ENCODE measurements around the gene OPTC. TPM values are rescaled to one million over a fixed set of nuclear protein-coding genes. Genes with fewer than 3 reads are reported as not detected.
A peak's percentile ranks its signal among the peaks of the same experiment; 100 is the strongest.

The OPTC gene
- total RNA-seq, 1 donor from 2014 or later, result not detected

DNA sequence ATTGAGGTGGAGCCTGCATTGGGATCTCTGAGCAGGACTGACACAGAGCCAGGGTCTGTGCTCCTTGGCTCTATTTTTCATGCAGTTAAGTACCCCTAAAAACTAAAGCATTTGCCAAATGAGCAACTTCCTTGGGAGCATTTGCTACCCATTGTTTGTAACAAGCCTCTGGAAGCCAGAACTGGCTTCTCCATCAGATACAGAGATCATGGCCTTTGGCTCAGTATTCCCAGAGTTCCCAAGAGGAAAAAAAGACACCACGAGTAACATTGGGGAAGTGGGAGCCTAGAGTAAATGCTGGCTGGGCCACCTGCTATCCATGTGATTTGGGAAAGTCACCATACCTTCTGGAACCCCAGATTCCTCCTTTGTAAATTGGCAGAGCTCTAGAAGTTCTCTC is 44.8 kb downstream of the OPTC start:
- H3K4me1 Mint-ChIP-seq (ENCODE audit: low read depth), result peaks cover 17% of the 10 kb centered on the region

GRCh38 chr1:203539831-203540546 is 46.0 kb downstream of the OPTC start:
- Mint-ChIP-seq H3K36me3 (ENCODE audit: insufficient read depth) (no peaks in the 10 kb centered on the region), H3K4me1 (ENCODE audit: low read depth) (peaks cover 17% of the 10 kb centered on the region), H3K9me3 (ENCODE audit: low read depth) (no peaks in the 10 kb centered on the region), H3K27me3 (peaks cover 14% of the 10 kb centered on the region), H3K27ac (no peak overlapping the region), H3K4me3 (ENCODE audit: low read depth) (no peak overlapping the region)
- TF ChIP-seq CTCF (IDR thresholded peaks at IDR 0.05; ENCODE audit: unreplicated experiment), result no peak
- no peak for DNase-seq (ENCODE audit: low spot score, unreplicated experiment)

More for the DNA sequence above, 44.8 kb downstream of the OPTC start:
- peaks cover 26% of the 10 kb centered on the region for H3K27me3 Mint-ChIP-seq
- peak overlapping the region; percentile 11 for H3K27ac Mint-ChIP-seq
- no peak overlapping the region for H3K4me3 Mint-ChIP-seq (ENCODE audit: low read depth)
- no peak for DNase-seq (ENCODE audit: low spot score, unreplicated experiment)
- no peak for TF ChIP-seq CTCF (IDR thresholded peaks at IDR 0.05; ENCODE audit: unreplicated experiment)
- no peaks in the 10 kb centered on the region for H3K9me3 Mint-ChIP-seq (ENCODE audit: low read depth)
- no peaks in the 10 kb centered on the region for H3K36me3 Mint-ChIP-seq (ENCODE audit: insufficient read depth)

DNA sequence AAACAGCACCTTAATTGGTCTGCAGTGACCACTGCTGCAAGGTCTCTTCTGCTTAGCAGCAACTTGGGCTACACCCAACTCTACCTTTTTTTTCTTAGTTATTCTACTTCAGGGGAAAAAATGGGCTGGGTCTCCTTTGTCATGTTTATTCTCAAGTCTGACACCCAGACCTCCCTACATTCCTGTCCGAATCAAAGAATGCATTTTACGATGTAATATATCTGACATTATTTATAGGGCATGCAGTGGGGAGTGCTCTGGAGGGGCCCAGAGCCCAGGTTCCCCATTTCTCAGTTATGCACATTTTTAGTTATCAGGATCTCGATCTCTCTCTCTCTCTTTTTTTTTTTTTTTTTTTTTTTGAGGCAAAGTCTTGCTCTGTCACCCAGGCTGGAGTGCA is 50.5 kb downstream of the OPTC start:
- no peaks in the 10 kb centered on the region for H3K9me3 Mint-ChIP-seq (ENCODE audit: low read depth)
- peaks cover 4% of the 10 kb centered on the region for H3K27me3 Mint-ChIP-seq
- DNase-seq (ENCODE audit: low spot score, unreplicated experiment), result no peak
- no peaks in the 10 kb centered on the region for H3K4me1 Mint-ChIP-seq (ENCODE audit: low read depth)
- no peaks in the 10 kb centered on the region for H3K36me3 Mint-ChIP-seq (ENCODE audit: insufficient read depth)
- no peak for TF ChIP-seq CTCF (IDR thresholded peaks at IDR 0.05; ENCODE audit: unreplicated experiment)
- H3K27ac Mint-ChIP-seq, result no peak overlapping the region
- no peak overlapping the region for H3K4me3 Mint-ChIP-seq (ENCODE audit: low read depth)

- Mint-ChIP-seq H3K4me1 (ENCODE audit: low read depth) (no peaks in the 10 kb centered on the region), H3K36me3 (ENCODE audit: insufficient read depth) (no peaks in the 10 kb centered on the region), H3K27me3 (peaks cover 4% of the 10 kb centered on the region), H3K27ac (no peak overlapping the region), H3K4me3 (ENCODE audit: low read depth) (no peak overlapping the region), H3K9me3 (ENCODE audit: low read depth) (no peaks in the 10 kb centered on the region)
- no peak for DNase-seq (ENCODE audit: low spot score, unreplicated experiment)
- no peak for TF ChIP-seq CTCF (IDR thresholded peaks at IDR 0.05; ENCODE audit: unreplicated experiment)
These were observed 51.2 kb downstream of the OPTC start for GRCh38 chr1:203544978-203545816.

DNA sequence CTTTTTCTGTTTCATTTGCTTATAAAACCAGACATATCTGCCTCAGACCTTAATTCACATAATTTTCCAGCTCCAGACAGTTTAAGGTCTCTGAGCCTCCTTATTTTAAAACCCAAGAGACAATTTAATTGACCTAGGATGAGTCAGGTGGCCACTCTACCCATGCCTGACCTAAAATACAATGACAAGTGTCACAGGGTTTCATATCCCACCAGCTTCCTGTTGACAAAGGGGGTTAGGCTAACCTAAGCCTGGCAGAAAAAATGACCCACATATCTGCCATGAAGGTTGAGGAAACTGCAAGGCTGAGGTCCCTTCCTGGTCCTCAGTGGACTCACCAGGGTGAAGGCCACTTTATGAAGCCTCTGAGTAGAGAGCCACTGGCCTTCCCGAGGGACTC is 52.3 kb downstream of the OPTC start:
- Mint-ChIP-seq H3K4me3 (ENCODE audit: low read depth) (no peak overlapping the region), H3K36me3 (ENCODE audit: insufficient read depth) (no peaks in the 10 kb centered on the region), H3K9me3 (ENCODE audit: low read depth) (no peaks in the 10 kb centered on the region), H3K4me1 (ENCODE audit: low read depth) (no peaks in the 10 kb centered on the region), H3K27ac (no peak overlapping the region), H3K27me3 (peaks cover 4% of the 10 kb centered on the region)
- no peak for DNase-seq (ENCODE audit: low spot score, unreplicated experiment)
- TF ChIP-seq CTCF (IDR thresholded peaks at IDR 0.05; ENCODE audit: unreplicated experiment), result no peak
